ENCODE measurements around the gene HDAC9.

The HDAC9 gene

DNA sequence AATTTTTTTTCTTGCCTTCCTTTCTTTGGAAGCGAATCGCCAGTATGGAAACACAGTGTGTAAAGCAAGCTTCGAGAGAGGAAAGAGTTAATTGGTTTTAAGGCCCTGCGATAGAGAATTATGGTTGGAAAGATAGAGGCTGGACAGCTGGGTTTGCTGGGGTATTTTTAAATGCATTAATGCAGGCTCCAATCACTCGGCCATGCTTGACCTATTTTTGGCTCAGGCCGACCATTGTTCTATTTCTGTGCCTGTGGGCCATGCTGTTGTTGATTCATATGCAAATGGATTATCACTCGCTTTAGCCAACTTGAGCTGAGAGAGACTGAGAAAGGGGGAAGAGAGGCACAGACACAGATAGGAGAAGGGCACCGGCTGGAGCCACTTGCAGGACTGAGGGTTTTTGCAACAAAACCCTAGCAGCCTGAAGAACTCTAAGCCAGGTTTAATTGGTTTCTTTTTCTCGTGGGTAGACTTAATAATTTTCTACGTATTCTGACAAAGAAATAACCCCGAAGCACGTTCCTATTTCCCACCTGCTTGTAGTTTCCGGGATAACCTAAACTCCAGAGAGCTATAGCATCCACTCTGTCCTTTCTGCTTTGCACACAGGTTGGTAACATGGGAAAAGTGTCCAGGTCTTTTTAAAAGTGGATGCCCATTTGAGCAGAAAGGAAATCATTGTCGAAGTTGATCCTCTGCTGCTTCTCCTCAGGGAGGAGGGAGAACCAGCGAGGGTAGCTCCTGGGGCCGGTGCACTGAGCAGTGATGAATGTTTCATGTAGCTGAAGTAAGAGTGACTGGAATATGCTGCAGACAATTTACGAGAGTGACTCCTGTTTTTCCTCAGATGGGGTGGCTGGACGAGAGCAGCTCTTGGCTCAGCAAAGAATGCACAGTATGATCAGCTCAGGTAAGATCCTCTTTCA is at the start of gene HDAC9:
Gene HDAC9 (plus strand): TSS at position 338 of the 929 bp plus-strand sequence. CDS start 554 bp downstream, at position 892.
- in situ Hi-C loops (cut with MboI; ENCODE audit: low sequenced_read_pairs), result loop anchor here (5.0 kb wide), 1 partner anchor 138 kb away; no protein-coding TSS in a partner anchor
- H3K4me1 ChIP-seq, result peaks cover 31% of the 10 kb centered on the region

GRCh38 chr7:18445916-18446520 is 49.5 kb upstream of the HDAC9 start:
- H3K9me3 ChIP-seq, result no peaks in the 10 kb centered on the region
- no peaks in the 10 kb centered on the region for H3K27me3 ChIP-seq (ENCODE audit: low read depth)
- in situ Hi-C loops (cut with MboI; ENCODE audit: low sequenced_read_pairs), result no loop called here
- H3K4me1 ChIP-seq, result peaks cover 72% of the 10 kb centered on the region
- DNase-seq (ENCODE audit: low spot score in 2 of 2), result peak; percentile 55 to 77
- no peaks in the 10 kb centered on the region for H3K36me3 ChIP-seq (replicated peaks)
- no peak overlapping the region for H3K4me3 ChIP-seq

More for the DNA sequence above, at the start of gene HDAC9:
- peak within 1 kb of the TSS; percentile 53 for H3K4me3 ChIP-seq
- no peaks in the 10 kb centered on the region for H3K9me3 ChIP-seq
- no peaks in the 10 kb centered on the region for H3K27me3 ChIP-seq (ENCODE audit: low read depth)
- DNase-seq (ENCODE audit: low spot score in 2 of 2), result peak; percentile 88 to 99
- peaks cover 31% of the 10 kb centered on the region for H3K36me3 ChIP-seq (replicated peaks)

GRCh38 chr7:18450019-18450418 is 45.5 kb upstream of the HDAC9 start:
- in situ Hi-C loops (cut with MboI; ENCODE audit: low sequenced_read_pairs), result no loop called here
- H3K9me3 ChIP-seq, result no peaks in the 10 kb centered on the region

DNA sequence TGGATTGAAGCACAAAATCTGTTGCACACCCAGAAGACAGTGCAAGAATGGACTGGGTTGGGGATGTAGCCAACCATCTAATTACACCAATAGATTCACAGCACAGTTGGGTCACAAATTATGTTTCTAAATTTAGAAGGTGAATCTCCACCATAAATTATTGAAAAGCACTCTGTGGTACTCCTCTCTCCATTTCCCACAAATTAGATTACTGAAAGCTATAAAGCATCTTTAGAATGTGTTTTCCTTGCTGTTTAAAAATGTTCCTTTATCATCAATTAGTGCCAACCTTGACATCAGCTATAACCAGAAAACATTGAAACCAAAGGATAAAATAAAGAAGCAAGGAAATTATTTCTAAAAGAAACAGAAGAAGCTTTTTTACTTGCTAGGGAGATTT is 39.9 kb upstream of the HDAC9 start:
- Histone ChIP-seq H3K9me3 (no peaks in the 10 kb centered on the region), H3K4me1 (peaks cover 29% of the 10 kb centered on the region), H3K27me3 (ENCODE audit: low read depth) (no peaks in the 10 kb centered on the region), H3K4me3 (no peak overlapping the region), H3K36me3 (replicated peaks) (no peaks in the 10 kb centered on the region)
- in situ Hi-C loops (cut with MboI; ENCODE audit: low sequenced_read_pairs), result no loop called here
- no peak for DNase-seq (ENCODE audit: low spot score in 2 of 2)

More at GRCh38 chr7:18450019-18450418, 45.5 kb upstream of the HDAC9 start:
- H3K4me1 ChIP-seq, result peaks cover 36% of the 10 kb centered on the region
- no peak overlapping the region for H3K4me3 ChIP-seq
- DNase-seq (ENCODE audit: low spot score in 2 of 2), result no peak
- no peaks in the 10 kb centered on the region for H3K36me3 ChIP-seq (replicated peaks)
- no peaks in the 10 kb centered on the region for H3K27me3 ChIP-seq (ENCODE audit: low read depth)

- Histone ChIP-seq H3K36me3 (replicated peaks) (no peaks in the 10 kb centered on the region), H3K4me3 (no peak overlapping the region), H3K4me1 (peaks cover 29% of the 10 kb centered on the region), H3K27me3 (ENCODE audit: low read depth) (no peaks in the 10 kb centered on the region), H3K9me3 (no peaks in the 10 kb centered on the region)
- in situ Hi-C loops (cut with MboI; ENCODE audit: low sequenced_read_pairs), result no loop called here
- no peak for DNase-seq (ENCODE audit: low spot score in 2 of 2)
Observed at GRCh38 chr7:18457832-18458231, 37.7 kb upstream of the HDAC9 start.

- H3K36me3 ChIP-seq (replicated peaks), result no peaks in the 10 kb centered on the region
- DNase-seq (ENCODE audit: low spot score in 2 of 2), result no peak
Observed at GRCh38 chr7:18458830-18459229, 36.7 kb upstream of the HDAC9 start.

GRCh38 chr7:18459484-18460245 is 35.9 kb upstream of the HDAC9 start:
- in situ Hi-C loops (cut with MboI; ENCODE audit: low sequenced_read_pairs), result no loop called here
- H3K9me3 ChIP-seq, result no peaks in the 10 kb centered on the region
- H3K27me3 ChIP-seq (ENCODE audit: low read depth), result no peaks in the 10 kb centered on the region
- peaks cover 29% of the 10 kb centered on the region for H3K4me1 ChIP-seq
- no peaks in the 10 kb centered on the region for H3K36me3 ChIP-seq (replicated peaks)
- H3K4me3 ChIP-seq, result no peak overlapping the region
- DNase-seq (ENCODE audit: low spot score in 2 of 2), result peak; percentile 48 to 79

More at GRCh38 chr7:18458830-18459229, 36.7 kb upstream of the HDAC9 start:
- in situ Hi-C loops (cut with MboI; ENCODE audit: low sequenced_read_pairs), result no loop called here
- Histone ChIP-seq H3K27me3 (ENCODE audit: low read depth) (no peaks in the 10 kb centered on the region), H3K4me1 (peaks cover 29% of the 10 kb centered on the region), H3K9me3 (no peaks in the 10 kb centered on the region), H3K4me3 (no peak overlapping the region)

- Histone ChIP-seq H3K4me3 (no peak overlapping the region), H3K9me3 (no peaks in the 10 kb centered on the region), H3K27me3 (ENCODE audit: low read depth) (no peaks in the 10 kb centered on the region), H3K36me3 (replicated peaks) (no peaks in the 10 kb centered on the region), H3K4me1 (peaks cover 29% of the 10 kb centered on the region)
- in situ Hi-C loops (cut with MboI; ENCODE audit: low sequenced_read_pairs), result no loop called here
- no peak for DNase-seq (ENCODE audit: low spot score in 2 of 2)
Observed at GRCh38 chr7:18461785-18462467, 33.6 kb upstream of the HDAC9 start.

DNA sequence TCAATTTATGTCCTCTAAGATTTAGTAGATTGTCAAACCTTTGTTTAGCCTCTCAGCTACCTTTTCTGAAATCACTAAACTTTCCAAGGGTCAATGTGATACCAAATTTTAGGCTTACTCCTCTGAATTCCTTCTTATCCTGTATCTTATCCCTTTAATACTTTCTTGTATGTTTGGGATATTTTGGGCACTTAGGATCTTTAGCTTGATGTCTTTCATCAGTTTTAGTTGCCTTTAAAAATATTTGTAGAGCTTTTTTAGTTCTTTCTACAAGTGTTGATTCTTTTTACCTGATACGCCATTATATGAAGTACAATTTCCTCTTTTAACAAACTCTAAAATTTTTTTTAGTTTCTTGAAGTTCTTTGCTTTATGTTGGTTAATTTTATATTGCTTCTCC is 30.7 kb upstream of the HDAC9 start:
- Histone ChIP-seq H3K4me3 (no peak overlapping the region), H3K36me3 (replicated peaks) (no peaks in the 10 kb centered on the region), H3K4me1 (peaks cover 5% of the 10 kb centered on the region; the same call in 1 of the 2 replicates), H3K9me3 (no peaks in the 10 kb centered on the region), H3K27me3 (ENCODE audit: low read depth) (no peaks in the 10 kb centered on the region)
- in situ Hi-C loops (cut with MboI; ENCODE audit: low sequenced_read_pairs), result no loop called here
- DNase-seq (ENCODE audit: low spot score in 2 of 2), result no peak

GRCh38 chr7:18467011-18467410 is 28.5 kb upstream of the HDAC9 start:
- H3K27me3 ChIP-seq (ENCODE audit: low read depth), result no peaks in the 10 kb centered on the region
- H3K4me3 ChIP-seq, result no peak overlapping the region
- H3K4me1 ChIP-seq, result no peaks in the 10 kb centered on the region
- DNase-seq (ENCODE audit: low spot score in 2 of 2), result no peak
- in situ Hi-C loops (cut with MboI; ENCODE audit: low sequenced_read_pairs), result no loop called here
- no peaks in the 10 kb centered on the region for H3K9me3 ChIP-seq
- no peaks in the 10 kb centered on the region for H3K36me3 ChIP-seq (replicated peaks)

DNA sequence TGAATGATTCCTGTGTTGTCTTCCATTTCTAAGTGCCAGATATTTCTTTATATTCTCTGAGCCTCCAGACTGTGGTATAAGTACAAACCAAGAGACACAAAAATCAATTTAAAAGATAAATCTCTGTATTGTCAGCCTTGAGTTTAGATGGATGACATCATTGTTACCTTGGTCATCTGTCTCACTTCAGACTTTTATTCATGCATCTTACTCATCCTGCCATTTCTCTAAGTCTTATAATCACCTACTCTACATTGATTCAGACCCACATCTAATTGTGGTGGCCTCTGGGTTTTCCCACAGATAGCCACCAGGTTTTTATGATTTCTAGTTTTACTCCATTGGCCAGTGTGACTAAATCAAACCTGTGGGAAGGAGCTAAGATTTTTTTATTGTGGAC is 26.8 kb upstream of the HDAC9 start:
- DNase-seq (ENCODE audit: low spot score in 2 of 2), result no peak
- Histone ChIP-seq H3K27me3 (ENCODE audit: low read depth) (no peaks in the 10 kb centered on the region), H3K4me3 (no peak overlapping the region), H3K36me3 (replicated peaks) (no peaks in the 10 kb centered on the region), H3K9me3 (no peaks in the 10 kb centered on the region), H3K4me1 (no peaks in the 10 kb centered on the region)
- in situ Hi-C loops (cut with MboI; ENCODE audit: low sequenced_read_pairs), result no loop called here

- DNase-seq (ENCODE audit: low spot score in 2 of 2), result no peak
- H3K9me3 ChIP-seq, result no peaks in the 10 kb centered on the region
- no peak overlapping the region for H3K4me3 ChIP-seq
- no peaks in the 10 kb centered on the region for H3K4me1 ChIP-seq
- no peaks in the 10 kb centered on the region for H3K36me3 ChIP-seq (replicated peaks)
- in situ Hi-C loops (cut with MboI; ENCODE audit: low sequenced_read_pairs), result no loop called here
- H3K27me3 ChIP-seq (ENCODE audit: low read depth), result no peaks in the 10 kb centered on the region
Observed at GRCh38 chr7:18469316-18469715, 26.2 kb upstream of the HDAC9 start.

DNA sequence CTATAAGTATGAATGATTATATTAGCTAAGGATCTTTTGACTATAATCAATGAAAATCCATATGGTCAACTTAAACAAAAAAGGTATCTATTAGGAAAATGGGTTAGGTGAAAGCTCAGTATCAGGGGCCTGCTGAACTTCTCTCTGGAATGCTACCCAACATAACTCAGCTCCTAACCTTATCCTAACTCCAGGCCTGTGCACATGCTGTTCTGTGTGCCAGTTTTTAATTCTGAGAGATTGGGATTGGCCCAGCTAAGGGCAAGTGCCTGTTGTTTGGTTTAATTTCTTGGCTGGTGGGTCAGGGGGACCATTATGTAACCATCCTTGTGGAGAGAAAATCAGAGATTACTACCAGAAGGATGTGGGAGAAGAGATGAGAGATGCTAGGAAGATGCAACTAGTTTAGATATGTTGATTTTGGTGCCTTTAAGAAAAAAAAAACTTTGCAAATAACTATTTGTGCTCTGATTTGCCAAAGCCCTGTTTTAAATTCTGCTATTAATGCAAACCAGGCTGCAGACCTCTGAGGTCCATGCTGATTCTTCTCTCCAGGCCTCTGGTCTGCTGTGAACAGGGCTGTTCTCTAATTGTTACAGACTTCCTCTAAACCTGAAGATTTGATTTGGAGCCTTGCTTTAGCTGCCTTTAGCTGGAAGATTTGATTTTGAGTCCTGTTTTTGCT is 23.9 kb upstream of the HDAC9 start:
- Histone ChIP-seq H3K27me3 (ENCODE audit: low read depth) (no peaks in the 10 kb centered on the region), H3K4me1 (peaks cover 8% of the 10 kb centered on the region), H3K9me3 (no peaks in the 10 kb centered on the region), H3K36me3 (replicated peaks) (no peaks in the 10 kb centered on the region), H3K4me3 (no peak overlapping the region)
- in situ Hi-C loops (cut with MboI; ENCODE audit: low sequenced_read_pairs), result no loop called here
- no peak for DNase-seq (ENCODE audit: low spot score in 2 of 2)
